Mucosa of rectum (tissue), 2 donors: ENCODE data around the gene MAK.
"Not testable (repeated sequence)": the region's sequence is repeated elsewhere in the genome, so short reads cannot be mapped to it uniquely, and the experiment has no call there.

ENCODE experiments used
- H3K27ac ChIP-seq, 2 donors: one replicate each; pipeline ENCODE4 v1.7.0; 2013; ENCODE audit warnings: inconsistent platforms in 2 of 2, low read depth in 2 of 2, low read length in 2 of 2
- H3K27me3 ChIP-seq, 2 donors: one replicate each; pipeline ENCODE4 v1.7.0; 2013; ENCODE audit warnings: low read length in 2 of 2; ENCODE audit not compliant: control insufficient read depth in 2 of 2, insufficient read depth in 2 of 2
- H3K36me3 ChIP-seq, 2 donors: one replicate each; pipeline ENCODE4 v1.7.0; 2013; ENCODE audit warnings: low read length in 2 of 2; ENCODE audit not compliant: control insufficient read depth in 2 of 2, insufficient read depth in 2 of 2
- H3K4me1 ChIP-seq, 2 donors: one replicate each; pipeline ENCODE4 v1.7.0; 2013; ENCODE audit warnings: low read length in 2 of 2, mild to moderate bottlenecking in 1 of 2; ENCODE audit not compliant: control insufficient read depth in 2 of 2, insufficient read depth in 2 of 2
- H3K4me3 ChIP-seq, 2 donors: one replicate each; pipeline ENCODE4 v1.7.0; 2013; ENCODE audit warnings: low read length in 2 of 2
- H3K9ac ChIP-seq, 2 donors: one replicate each; pipeline ENCODE4 v1.7.0; 2013; ENCODE audit warnings: low read length in 2 of 2, low read depth in 1 of 2, mild to moderate bottlenecking in 1 of 2
- H3K9me3 ChIP-seq, 2 donors: one replicate each; pipeline ENCODE4 v1.7.0; 2013; ENCODE audit warnings: low read length in 2 of 2; ENCODE audit not compliant: control insufficient read depth in 2 of 2
- donor health status: healthy.
- donor health status: Normal muscosa, but diverticular disease.

The MAK gene

GRCh38 chr6:10721850-10722569 is 116.3 kb downstream of the MAK start:
- peaks cover 13 to 15% of the 10 kb centered on the region in 2 donors for H3K36me3 ChIP-seq
- peak overlapping the region; percentile 81 to 91 for H3K27ac ChIP-seq
- H3K4me1 ChIP-seq, result peaks cover 14 to 20% of the 10 kb centered on the region in 2 donors
- H3K9ac ChIP-seq, result peak overlapping the region; percentile 54 to 84
- H3K9me3 ChIP-seq, result no peaks in the 10 kb centered on the region
- H3K27me3 ChIP-seq, result no peaks in the 10 kb centered on the region
- H3K4me3 ChIP-seq, result peak overlapping the region; percentile 73 to 94

- H3K36me3 ChIP-seq, result peaks cover 12 to 14% of the 10 kb centered on the region in 2 donors
- peak overlapping the region; percentile 67 to 77 for H3K4me3 ChIP-seq
- H3K4me1 ChIP-seq, result peaks cover 14 to 20% of the 10 kb centered on the region in 2 donors
- H3K27me3 ChIP-seq, H3K9me3 ChIP-seq: not testable (repeated sequence)
- H3K27ac ChIP-seq, result peak overlapping the region; percentile 84 to 89
- H3K9ac ChIP-seq, result peak overlapping the region in 1 of 2 donors; percentile 84
These were observed 117.1 kb downstream of the MAK start for GRCh38 chr6:10720960-10721849.

GRCh38 chr6:10720265-10720959 is 117.9 kb downstream of the MAK start:
- peak overlapping the region; percentile 41 to 84 for H3K9ac ChIP-seq
- H3K27me3 ChIP-seq, result no peaks in the 10 kb centered on the region
- peak overlapping the region; percentile 67 to 77 for H3K4me3 ChIP-seq
- peaks cover 14 to 20% of the 10 kb centered on the region in 2 donors for H3K4me1 ChIP-seq
- peaks cover 5 to 7% of the 10 kb centered on the region in 2 donors for H3K36me3 ChIP-seq
- peak overlapping the region; percentile 84 to 89 for H3K27ac ChIP-seq
- no peaks in the 10 kb centered on the region for H3K9me3 ChIP-seq

GRCh38 chr6:10719964-10720264 is 118.4 kb downstream of the MAK start:
- H3K4me3 ChIP-seq, result peak overlapping the region; percentile 67 to 77

GRCh38 chr6:10719296-10719963 is 118.9 kb downstream of the MAK start:
- Histone ChIP-seq H3K4me3 (peak overlapping the region; percentile 67 to 77), H3K27ac (peak overlapping the region; percentile 84 to 89), H3K9ac (peak overlapping the region in 1 of 2 donors; percentile 84), H3K4me1 (peaks cover 11 to 20% of the 10 kb centered on the region in 2 donors), H3K9me3 (no peaks in the 10 kb centered on the region), H3K27me3 (no peaks in the 10 kb centered on the region), H3K36me3 (no peaks in the 10 kb centered on the region)

More at GRCh38 chr6:10719964-10720264, 118.4 kb downstream of the MAK start:
- Histone ChIP-seq H3K9me3 (no peaks in the 10 kb centered on the region), H3K4me1 (peaks cover 14 to 20% of the 10 kb centered on the region in 2 donors), H3K27ac (peak overlapping the region; percentile 84 to 89), H3K27me3 (no peaks in the 10 kb centered on the region), H3K9ac (peak overlapping the region; percentile 41 to 84), H3K36me3 (peaks cover 1 to 2% of the 10 kb centered on the region in 2 donors)

GRCh38 chr6:10713962-10714361 is 124.4 kb downstream of the MAK start:
- Histone ChIP-seq H3K9ac (no peak overlapping the region), H3K4me1 (no peaks in the 10 kb centered on the region), H3K27ac (no peak overlapping the region), H3K9me3 (no peaks in the 10 kb centered on the region), H3K27me3 (no peaks in the 10 kb centered on the region), H3K4me3 (no peak overlapping the region), H3K36me3 (peaks cover 0 to 8% of the 10 kb centered on the region in 2 donors)
